Pulmonary artery endothelial cell (primary cell): ENCODE results near the gene SLF2. TPM values are rescaled to one million over a fixed set of nuclear protein-coding genes. Genes with fewer than 3 reads are reported as not detected.
"Not testable (repeated sequence)": the region's sequence is repeated elsewhere in the genome, so short reads cannot be mapped to it uniquely, and the experiment has no call there.

Experiments used
- DNase-seq: peaks from one replicate; pipeline ENCODE4 v3.0.0-alpha.2; 2011; ENCODE audit warnings: low read depth, low spot score
- total RNA-seq: library from RNA; depleted of rRNA; stranded (reverse); fragments of >200 nt; gene quantifications from 2 replicates; pipeline ENCODE4 v1.2.3, GENCODE V29; 2014

SLF2 gene
- total RNA-seq, 1 donor from 2014 or later, result 18.1 TPM

DNA sequence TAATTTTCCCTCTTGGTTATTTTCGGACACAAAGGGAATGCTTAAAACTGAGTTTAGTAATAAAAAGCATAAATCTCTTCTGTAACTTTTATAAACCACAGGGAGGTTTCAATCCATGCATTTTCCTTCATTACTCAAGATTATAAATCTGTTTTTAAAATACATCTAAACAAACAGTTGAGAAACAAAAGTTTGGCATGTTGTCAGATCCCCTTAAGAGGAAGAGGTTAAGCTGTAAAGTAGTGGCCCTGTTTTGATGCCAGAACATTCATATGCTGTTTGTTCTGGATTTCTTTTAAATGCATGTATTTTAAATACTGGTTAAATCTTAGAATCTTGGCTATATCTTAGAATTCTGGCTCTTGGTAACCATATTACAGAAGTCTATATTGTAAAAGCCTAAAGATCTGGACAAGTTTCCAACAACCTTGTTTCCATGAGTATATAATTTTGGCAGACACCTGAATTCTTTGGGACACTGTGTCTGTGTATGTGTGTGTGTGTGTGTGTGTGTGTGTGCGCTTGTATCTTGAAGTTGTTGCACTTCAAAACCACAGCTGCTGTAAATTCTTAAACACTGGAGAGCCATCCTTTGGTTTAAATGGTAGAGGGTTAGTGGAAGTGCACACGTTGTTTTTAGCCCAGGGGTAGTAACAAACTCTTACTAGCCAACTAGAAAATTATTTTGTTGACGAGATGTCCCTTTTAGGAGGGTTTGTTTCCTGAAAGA, 49.8 kb downstream of the SLF2 start:
- no peak for DNase-seq

DNA sequence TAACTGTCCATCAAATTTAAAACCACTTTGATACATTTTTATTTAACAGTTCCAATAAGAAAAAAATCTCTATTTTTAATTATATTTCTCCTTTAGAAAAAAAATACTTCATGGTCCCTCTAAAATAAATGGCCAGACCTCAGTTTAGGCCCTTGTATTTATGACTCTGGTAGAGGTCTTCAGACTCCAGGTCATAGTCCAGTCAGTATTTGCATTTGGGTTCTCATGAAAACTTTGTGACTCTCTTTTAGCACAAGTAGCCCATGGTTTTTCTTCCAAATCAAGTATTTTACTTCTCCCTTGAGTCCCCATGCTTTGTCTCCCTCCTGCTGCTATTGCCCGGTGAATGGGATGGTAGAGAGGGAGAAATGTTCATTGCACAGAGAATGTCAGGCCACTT, 51.1 kb downstream of the SLF2 start:
- no peak for DNase-seq

DNA sequence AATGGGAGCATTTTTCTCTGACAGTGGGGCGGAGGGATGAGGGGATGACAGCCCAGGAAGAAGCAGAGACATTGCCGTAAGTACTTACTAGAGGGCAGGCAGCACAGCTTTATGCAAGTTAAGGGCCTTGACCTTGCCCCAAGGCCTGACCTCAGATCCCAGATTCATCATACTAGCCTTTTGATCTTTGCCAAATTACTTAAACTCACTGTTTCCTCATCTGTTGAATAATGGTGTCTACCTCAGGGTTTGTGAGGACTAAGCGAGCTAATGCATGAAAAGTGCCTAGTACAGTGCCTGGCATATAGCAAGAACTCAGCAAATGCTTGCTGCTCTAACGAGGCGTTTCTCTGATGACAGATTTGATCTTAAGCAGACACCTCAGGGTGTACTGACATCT, 53.1 kb downstream of the SLF2 start:
- no peak for DNase-seq

DNA sequence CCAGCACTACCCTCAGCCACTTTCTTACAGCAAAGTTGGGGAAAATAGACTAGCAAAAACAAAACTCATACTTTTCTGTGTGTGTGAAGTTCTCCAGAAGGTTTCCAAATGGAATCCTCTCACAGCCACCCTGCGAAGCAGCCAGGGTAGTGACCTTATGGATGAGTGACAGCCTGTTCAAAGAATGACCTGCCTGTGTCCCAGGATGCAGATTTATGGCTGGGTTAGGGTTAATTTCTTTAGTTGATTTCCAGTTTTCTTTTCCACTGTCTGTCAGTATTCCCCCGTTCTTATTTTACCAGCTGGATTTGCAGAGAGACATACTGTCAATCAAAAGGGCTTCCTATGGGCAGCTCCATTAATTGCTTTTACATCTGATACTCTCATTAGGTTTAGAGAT, 54.1 kb downstream of the SLF2 start:
- no peak for DNase-seq

DNA sequence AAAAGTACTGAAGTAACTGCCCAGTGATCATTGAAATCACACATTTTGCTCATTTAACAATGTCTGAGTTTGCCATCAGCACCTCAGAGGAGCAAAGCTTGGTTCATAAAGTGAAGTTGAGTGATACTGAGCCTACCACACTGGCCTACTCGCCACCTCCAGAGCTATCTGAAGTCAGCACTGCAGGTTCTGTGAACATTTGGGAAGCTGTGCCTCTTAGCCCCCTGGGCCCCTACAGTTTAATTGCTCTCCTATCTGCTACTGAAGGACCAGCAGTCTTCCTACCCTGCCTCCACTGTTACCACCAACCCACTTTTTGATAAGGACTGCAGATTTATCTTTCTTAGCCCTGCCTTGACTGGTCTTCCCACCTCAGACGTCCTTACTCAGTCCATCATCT, 54.6 kb downstream of the SLF2 start:
- DNase-seq, result no peak

DNA sequence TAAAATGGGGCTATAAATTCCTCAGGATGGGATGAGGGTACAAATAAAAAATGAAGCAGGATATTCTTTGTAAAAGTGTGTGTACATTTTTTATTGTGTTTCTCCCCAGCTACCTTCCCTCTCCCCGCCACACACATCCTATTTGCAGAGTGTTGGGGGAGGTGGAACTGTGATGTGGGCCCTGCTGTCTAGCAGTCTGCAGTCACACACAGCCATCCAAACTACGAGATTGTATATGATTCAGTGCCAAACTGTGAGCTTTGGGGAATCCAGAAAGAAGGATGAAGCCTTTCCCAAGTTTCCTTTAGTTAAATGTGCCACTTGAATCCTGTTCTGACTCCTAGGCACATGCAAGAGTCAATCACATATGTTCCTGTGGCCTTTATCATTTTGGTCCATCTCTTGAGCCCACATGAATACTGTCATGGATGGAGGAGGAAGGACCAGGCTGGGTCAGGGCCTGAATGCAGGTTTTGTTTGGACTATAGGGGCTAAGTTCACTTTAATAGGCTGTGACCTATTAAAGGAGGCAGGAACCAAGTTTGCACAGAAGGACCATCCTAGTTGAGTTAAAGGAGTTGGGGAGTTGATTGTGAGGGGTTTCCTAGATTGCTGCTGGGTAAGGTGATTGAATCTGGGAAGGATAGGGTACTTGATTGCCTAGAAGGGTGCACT, 55.4 kb downstream of the SLF2 start:
- no peak for DNase-seq

DNA sequence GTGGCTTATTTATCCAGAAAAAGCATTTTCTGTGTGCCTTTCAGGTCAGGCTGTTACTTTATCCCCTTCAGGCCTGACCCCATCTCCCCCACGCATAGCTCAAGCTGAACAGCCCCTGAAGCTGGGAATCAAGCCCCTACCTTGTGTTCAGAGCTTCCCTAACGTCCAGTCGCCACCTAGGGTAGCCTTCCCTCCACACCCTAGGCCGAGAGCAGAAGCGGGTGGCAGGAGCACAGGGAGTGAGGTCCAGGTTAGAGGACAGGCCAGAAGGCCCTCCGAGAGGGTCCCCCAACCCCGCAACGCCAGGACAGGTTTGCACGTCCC, 56.1 kb downstream of the SLF2 start:
- DNase-seq, result no peak

DNA sequence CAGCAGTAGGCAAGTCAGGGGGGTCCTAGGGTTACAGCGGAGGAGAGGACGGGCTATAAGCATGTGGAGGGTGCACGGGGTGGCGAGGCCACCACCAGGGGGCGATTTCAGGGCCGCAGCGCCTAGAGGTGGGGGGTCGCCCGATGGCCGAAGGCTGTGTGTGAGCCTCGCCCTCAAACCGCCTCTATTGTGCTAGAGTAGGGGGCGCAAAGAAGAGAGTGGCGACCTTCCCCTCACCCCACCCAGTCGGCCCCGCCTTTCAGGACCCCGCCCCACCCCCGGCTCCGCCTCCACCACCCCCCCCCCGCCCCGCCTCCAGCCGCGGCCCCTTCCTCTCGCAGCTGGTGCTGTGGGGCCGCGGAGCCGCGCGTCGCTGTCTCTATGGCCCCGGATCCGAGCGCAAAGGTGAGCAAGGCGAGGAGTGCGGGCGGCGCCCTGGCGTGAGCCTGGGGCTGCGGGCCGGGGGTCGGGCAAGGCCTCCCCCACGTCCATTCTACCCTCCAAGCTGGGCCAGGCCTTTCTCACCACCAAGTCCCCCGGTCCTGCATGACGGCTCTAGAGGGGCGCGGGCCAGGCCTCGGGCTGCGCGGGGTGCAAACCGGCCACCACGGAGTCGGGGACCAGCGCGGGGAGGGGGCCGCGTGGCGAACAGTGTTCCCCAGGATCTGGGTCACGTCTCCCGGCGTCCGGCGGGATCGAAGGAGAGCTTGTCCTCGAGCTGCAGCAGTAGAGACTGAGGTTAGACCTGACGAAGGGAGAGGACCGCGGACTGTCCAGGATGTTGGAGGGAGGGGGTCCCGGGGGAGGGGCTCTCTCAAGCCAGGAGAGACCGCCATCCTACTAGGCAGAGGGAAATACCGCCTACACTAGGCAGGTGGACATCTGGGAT, 56.7 kb downstream of the SLF2 start, which contains the start of gene SEMA4G:
SEMA4G (plus strand) TSS at position 318 of the 889 bp plus-strand sequence. CDS start 3,409 bp downstream, outside the sequence.
- DNase-seq, result no peak

DNA sequence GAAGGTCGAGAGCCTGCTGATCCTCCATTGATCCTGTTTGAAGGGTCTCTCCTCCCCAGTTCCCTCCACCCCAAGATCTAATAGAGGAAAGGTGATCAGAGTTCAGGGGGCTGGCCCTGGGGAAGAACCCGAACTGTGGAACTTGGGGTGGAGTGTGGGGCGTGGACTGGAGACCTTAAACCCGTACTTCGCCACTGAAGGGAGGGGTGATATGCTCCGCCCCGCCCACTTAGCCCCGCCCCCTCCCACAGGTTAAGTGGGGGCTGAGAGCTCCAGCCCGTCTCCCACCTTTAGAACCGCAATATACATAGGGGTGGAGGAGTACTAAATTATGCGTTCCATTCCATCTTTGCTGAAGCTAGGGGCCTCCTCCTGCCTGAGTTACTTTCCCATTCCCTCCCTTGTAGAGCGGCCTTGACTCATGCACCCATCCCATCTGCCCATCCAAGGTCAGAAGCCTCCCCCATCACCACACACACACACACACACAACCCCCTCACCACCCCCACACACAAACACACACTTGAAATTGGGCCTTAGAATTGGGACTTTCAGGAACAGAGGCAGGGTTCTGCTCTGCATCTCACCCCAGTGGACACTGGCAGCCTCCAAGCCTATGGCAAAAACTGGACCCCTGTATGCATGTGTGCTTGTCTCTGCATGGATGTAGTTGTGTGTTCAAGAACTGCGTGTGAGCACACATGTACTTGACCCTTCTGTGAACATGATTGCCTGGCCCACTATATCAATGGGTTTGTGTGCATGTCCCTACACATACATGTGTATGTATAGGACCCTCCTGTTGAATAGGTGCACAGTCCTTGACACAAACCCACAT, 57.5 kb downstream of the SLF2 start:
- no peak for DNase-seq

DNA sequence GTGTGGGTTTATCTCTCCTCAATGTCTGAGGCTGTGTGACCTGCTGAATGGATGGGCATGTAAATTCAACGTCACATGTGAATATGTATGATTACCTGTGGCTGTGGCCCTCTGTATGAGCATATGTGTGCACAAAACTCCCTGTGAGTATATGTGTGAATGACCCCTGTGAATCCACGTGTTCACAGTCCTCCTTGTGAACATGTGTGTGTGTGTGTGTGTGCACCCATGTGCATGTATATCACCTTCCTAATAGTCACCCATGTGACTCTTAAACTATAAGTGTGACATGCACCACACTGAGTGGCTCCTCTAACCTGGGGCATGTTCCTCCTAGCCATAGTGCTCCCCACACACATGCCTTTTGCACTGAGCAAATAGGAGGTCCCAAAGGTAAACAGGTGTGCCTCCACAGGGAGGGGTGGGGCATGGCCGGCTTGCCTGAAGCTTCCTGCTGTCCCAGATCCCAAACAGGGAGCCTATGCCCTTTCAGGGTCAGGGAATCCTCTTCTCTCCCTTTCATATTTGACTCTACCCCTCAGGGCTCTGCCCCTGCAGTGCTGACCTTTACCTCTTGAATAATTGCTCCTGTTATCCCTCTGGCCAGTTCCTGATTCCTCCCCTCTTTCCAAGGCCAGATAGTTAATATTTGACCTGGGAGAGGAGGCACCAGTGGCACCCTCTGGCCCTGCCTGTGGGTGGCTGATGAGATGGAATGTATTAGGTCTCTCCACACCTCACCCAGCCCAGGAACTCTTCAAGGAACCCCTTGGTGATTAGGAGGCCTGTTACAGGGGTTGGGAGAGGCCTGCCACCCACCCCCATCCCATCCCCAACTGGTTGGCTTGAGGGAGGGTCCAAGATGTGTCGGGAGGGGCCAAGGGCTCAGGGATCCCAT, 58.4 kb downstream of the SLF2 start:
- DNase-seq, result no peak

DNA sequence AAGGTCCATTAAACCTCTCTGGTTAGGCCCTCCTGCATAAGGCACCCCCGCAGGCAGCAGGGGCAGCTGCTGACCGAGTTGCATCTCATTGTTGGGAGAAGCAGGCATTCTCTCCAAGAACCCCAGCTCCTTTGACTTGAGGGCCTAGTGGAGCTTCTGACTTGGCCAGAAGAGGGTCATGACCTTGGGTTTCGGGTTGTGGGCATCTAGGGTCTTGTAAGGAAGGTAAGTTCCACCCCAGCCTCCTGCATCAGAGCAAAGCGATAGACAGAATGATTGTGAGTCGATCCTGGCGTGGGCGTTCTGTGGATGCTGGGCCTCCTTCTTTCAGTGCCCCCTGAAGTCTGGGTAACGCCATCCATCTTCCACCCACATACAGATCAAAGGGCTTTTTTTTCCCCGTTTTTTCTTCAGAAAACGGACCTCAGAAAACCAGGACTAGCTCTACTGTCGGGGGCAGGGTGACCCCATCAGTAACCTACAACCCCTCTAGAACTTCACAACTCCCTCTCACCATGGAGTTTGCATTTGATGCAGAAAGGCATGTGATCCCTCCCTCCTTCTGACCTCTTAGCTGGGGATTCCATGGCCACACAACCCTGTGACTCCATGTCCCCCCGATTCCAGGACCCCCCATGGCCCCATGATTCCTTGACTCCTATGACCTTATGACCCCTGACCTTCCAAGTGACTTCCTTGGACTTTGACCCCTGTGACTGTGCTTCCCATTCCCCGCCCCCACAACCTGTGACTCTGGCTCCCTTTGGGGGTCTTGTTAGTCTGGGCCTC, 59.5 kb downstream of the SLF2 start:
- no peak for DNase-seq

DNA sequence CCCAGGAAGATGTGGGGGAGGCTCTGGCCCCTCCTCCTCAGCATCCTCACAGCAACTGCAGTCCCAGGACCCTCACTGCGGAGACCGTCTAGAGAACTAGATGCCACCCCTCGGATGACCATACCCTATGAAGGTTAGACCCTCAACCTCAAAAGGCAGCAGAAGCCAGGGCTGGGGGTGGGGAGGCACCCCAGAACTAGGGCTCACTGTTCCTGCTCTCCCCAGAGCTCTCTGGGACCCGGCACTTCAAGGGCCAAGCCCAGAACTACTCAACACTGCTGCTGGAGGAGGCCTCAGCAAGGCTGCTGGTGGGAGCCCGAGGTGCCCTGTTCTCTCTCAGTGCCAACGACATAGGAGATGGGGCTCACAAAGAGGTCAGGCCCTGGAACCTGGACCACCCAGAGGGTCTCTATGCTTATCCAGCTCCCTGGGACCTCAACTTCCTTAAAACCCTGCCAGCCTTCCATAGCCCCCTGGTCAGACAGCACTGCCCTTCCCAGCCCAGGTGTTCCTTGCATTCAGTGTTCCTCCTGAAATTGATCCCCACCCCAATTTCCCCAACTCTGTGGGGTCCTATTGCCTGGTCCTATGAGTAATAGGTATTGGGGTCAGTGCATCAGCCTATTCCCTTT, 60.3 kb downstream of the SLF2 start:
- no peak for DNase-seq

DNA sequence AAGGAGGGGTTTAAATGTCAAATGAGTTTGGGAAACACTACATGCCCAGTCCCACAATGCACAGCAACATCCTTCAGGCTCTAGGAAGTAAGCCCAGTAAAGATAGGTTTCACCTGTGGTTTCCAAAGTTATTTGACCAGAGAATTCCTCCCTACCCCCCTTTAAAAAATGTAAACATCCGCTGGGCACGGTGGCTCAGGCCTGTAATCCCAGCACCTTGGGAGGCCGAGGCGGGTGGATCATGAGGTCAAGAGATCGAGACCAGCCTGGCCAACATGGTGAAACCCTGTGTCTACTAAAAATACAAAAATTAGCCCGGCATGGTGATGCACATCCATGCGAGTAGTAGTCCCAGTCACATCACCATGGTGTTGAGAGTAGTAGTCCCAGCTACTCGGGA, 62.6 kb downstream of the SLF2 start:
- not testable (repeated sequence) for DNase-seq

DNA sequence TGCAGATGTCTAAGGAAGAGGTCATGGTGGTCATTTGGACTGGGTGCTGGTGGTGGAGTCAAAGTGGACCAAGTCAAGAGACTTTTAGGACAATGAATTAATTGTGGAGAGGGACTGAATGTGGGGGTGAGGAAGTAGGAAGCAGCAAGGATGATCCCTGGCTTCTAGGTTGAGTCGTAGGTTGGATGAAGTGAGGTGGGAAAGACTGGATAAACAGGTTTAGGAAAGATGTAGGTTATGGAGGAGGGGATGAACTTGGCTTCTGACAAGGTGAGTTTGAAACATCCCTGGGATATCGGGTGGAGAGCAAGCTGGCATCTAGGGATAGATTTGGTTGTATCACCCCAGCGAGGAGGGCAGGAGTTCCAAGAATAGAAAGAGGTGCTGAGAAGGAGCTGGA, 64.1 kb downstream of the SLF2 start:
- DNase-seq, result no peak

DNA sequence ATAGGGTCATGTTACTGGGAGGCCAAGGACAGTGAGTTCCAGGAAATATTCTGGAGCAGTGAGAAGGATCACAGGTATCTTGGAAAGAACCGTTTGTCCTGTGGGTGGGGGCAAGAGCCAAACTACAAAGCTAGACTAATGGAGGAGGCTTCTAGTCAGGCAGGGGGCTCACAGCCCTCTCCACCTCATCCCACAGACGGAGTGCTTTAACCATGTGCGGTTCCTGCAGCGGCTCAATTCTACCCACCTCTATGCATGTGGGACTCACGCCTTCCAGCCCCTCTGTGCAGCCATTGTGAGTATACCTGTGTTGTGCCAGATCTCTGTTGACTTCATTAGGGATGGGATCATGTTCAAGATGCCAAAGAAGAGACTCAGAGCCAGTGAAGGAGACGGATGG, 64.7 kb downstream of the SLF2 start:
- DNase-seq, result no peak

DNA sequence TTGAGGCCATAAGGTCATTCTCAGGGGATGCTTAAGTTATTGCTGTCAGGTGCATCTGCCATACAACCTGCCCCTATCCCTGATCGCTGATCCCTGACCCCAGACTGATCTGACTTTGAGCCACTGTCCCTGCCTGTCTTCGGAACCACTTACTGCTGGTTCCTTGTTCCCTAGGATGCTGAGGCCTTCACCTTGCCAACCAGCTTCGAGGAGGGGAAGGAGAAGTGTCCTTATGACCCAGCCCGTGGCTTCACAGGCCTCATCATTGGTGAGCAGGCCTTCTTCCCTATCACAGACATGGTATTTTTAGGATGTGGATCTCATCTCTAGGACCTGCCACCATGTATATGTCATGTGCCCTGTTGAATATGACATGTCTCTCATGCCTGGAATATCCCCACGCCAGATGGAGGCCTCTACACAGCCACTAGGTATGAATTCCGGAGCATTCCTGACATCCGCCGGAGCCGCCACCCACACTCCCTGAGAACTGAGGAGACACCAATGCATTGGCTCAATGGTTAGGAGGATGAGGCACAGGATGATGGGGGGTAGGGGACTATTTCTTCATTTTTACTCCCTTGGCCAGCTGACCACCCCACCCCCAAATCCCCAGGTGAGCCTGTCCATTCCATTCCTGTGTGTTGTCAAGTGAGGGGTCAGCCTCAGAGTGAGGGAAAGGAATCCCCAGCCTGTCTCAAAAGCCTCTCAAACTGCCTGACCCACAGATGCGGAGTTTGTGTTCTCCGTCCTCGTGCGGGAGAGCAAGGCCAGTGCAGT, 65.5 kb downstream of the SLF2 start:
- no peak for DNase-seq

DNA sequence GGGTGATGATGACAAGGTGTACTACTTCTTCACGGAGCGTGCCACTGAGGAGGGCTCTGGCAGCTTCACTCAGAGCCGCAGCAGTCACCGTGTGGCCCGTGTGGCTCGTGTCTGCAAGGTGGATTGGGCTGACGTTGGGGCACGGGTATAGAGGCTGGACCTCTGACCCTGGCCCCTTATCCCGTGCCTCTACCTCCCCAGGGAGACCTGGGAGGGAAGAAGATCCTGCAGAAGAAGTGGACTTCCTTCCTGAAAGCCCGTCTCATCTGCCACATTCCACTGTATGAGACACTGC, 66.1 kb downstream of the SLF2 start:
- no peak for DNase-seq

DNA sequence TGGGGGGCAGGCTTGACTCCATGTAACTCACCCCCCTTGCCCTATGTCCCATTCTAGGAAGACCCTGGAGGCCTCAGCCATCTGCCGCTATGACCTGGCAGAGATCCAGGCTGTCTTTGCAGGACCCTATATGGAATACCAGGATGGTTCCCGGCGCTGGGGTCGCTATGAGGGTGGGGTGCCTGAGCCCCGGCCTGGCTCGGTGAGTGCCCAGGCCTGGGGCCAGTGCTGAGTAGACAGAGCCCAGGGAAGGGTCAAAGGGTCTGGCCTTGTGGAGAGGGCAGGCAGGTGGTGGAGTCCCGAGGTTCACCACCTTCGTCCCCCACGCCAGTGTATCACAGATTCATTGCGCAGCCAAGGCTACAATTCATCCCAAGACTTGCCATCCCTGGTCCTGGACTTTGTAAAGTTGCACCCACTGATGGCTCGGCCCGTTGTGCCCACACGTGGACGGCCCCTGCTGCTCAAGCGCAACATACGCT, 67.1 kb downstream of the SLF2 start:
- no peak for DNase-seq
